ENCODE measurements around the gene HDHD5. TPM values are rescaled to one million over a fixed set of nuclear protein-coding genes. Genes with fewer than 3 reads are reported as not detected.

The HDHD5 gene
- total RNA-seq, 4 donors from 2014 or later = 21.6 to 37.8 (median 25.8) TPM

GRCh38 chr22:17114173-17114897 lies 44.7 kb downstream of the HDHD5 start:
- TF ChIP-seq POLR2A (IDR thresholded peaks at IDR 0.05) = no peak
- no peak for TF ChIP-seq CTCF (IDR thresholded peaks at IDR 0.05)
- Histone ChIP-seq H3K9me3 (no peaks in the 10 kb centered on the region), H3K4me1 (peaks cover 0 to 4% of the 10 kb centered on the region in 2 donors), H3K36me3 (peaks cover 0 to 6% of the 10 kb centered on the region in 2 donors), H3K4me3 (replicated peaks in 1 of 3) (no peak overlapping the region), H3K27me3 (no peaks in the 10 kb centered on the region), H3K27ac (no peak overlapping the region)
- intact Hi-C loops (cut with DNase I) = no loop called here
- 71% methylated on average over 12 to 13 of the region's 13 CpGs for WGBS, 2 donors
- DNase-seq = no peak

- WGBS, 2 donors = 81% methylated on average over 4 to 8 of the region's 8 CpGs
- Histone ChIP-seq H3K27ac (no peak overlapping the region), H3K36me3 (peaks cover 4 to 13% of the 10 kb centered on the region in 2 donors), H3K9me3 (no peaks in the 10 kb centered on the region), H3K4me3 (replicated peaks in 1 of 3) (no peak overlapping the region), H3K4me1 (peaks cover 0 to 4% of the 10 kb centered on the region in 2 donors), H3K27me3 (no peaks in the 10 kb centered on the region)
- no peak for TF ChIP-seq POLR2A (IDR thresholded peaks at IDR 0.05)
- no peak for TF ChIP-seq CTCF (IDR thresholded peaks at IDR 0.05)
- intact Hi-C loops (cut with DNase I) = no loop called here
- DNase-seq = no peak
Measured at GRCh38 chr22:17113600-17113999, 45.5 kb downstream of the HDHD5 start.

- H3K27me3 ChIP-seq = no peaks in the 10 kb centered on the region
- DNase-seq = peak; percentile 77 to 80
- peaks cover 10 to 16% of the 10 kb centered on the region in 2 donors for H3K36me3 ChIP-seq
- no peak overlapping the region for H3K4me3 ChIP-seq (replicated peaks in 1 of 3)
- TF ChIP-seq CTCF (IDR thresholded peaks at IDR 0.05) (no peak), POLR2A (IDR thresholded peaks at IDR 0.05) (no peak)
- peaks cover 0 to 4% of the 10 kb centered on the region in 2 donors for H3K4me1 ChIP-seq
- no peaks in the 10 kb centered on the region for H3K9me3 ChIP-seq
- WGBS, 2 donors = 29 to 37% methylated on average over 9 of the region's 9 CpGs
- H3K27ac ChIP-seq = no peak overlapping the region
- intact Hi-C loops (cut with DNase I) = no loop called here
Measured at GRCh38 chr22:17112491-17113042, 46.5 kb downstream of the HDHD5 start.

- H3K4me1 ChIP-seq = peaks cover 0 to 4% of the 10 kb centered on the region in 2 donors
- no peak for DNase-seq
- H3K27me3 ChIP-seq = no peaks in the 10 kb centered on the region
- 87% methylated on average over 13 of the region's 13 CpGs for WGBS, 2 donors
- peaks cover 10 to 16% of the 10 kb centered on the region in 2 donors for H3K36me3 ChIP-seq
- no peak for TF ChIP-seq POLR2A (IDR thresholded peaks at IDR 0.05)
- no peak for TF ChIP-seq CTCF (IDR thresholded peaks at IDR 0.05)
- intact Hi-C loops (cut with DNase I) = no loop called here
- no peak overlapping the region for H3K27ac ChIP-seq
- H3K9me3 ChIP-seq = no peaks in the 10 kb centered on the region
- no peak overlapping the region for H3K4me3 ChIP-seq (replicated peaks in 1 of 3)
Measured at GRCh38 chr22:17110791-17111550, 48.1 kb downstream of the HDHD5 start.

All from thyroid gland (tissue), 4 donors.